SU-DHL-6 (cell line): ENCODE measurements around the gene VSTM4.

ENCODE experiments used
- H2AFZ ChIP-seq: fragments of 200-600 bp; sonication (generic); 2 replicates; pipeline ENCODE4 v1.6.1; 2014; ENCODE audit warnings: low read depth, mild to moderate bottlenecking, moderate library complexity, mixed read lengths, antibody characterized with exemption, low read length; ENCODE audit not compliant: severe bottlenecking
- H3F3A ChIP-seq: fragments of 200-600 bp; shearing (Covaris generic); 2 replicates; pipeline ENCODE4 v1.6.0; 2016; ENCODE audit warnings: antibody characterized with exemption, mild to moderate bottlenecking; ENCODE audit not compliant: insufficient read depth
- H3K27ac ChIP-seq: fragments of 200-600 bp; sonication (generic); 2 replicates; pipeline ENCODE4 v1.5.1; 2016; ENCODE audit warnings: low read depth, mild to moderate bottlenecking, low read length, moderate library complexity, mixed read lengths
- H3K27me3 ChIP-seq: fragments of 200-600 bp; sonication (generic), shearing (Covaris generic); 2 replicates; pipeline ENCODE4 v1.6.0; 2014; ENCODE audit warnings: mild to moderate bottlenecking, low read length
- H3K36me3 ChIP-seq: fragments of 200-600 bp; sonication (generic); 2 replicates; pipeline ENCODE4 v1.6.1; 2014; ENCODE audit warnings: mild to moderate bottlenecking, low read length, mixed read lengths
- H3K4me2 ChIP-seq: fragments of 300-600, 200-600 bp; shearing (Covaris generic), sonication (generic); 2 replicates; pipeline ENCODE4 v1.6.0; 2014; ENCODE audit warnings: low read length, low read depth, mild to moderate bottlenecking; ENCODE audit not compliant: poor library complexity, severe bottlenecking
- H3K4me3 ChIP-seq: fragments of 200-600 bp; sonication (generic); 2 replicates; pipeline ENCODE4 v1.5.1; 2014; ENCODE audit warnings: antibody characterized with exemption, low read length, mild to moderate bottlenecking, mixed read lengths; ENCODE audit not compliant: insufficient read depth, poor library complexity, severe bottlenecking
- H3K79me2 ChIP-seq: fragments of 200-600 bp; sonication (generic); 2 replicates; pipeline ENCODE4 v1.6.1; 2014; ENCODE audit warnings: mild to moderate bottlenecking, low read length, moderate library complexity; ENCODE audit not compliant: insufficient read depth
- H3K9ac ChIP-seq: fragments of 200-600 bp; sonication (generic); 2 replicates; pipeline ENCODE4 v1.7.0; 2014; ENCODE audit warnings: mild to moderate bottlenecking, low read length
- H3K9me2 ChIP-seq: fragments of 200-600 bp; sonication (generic); replicated peaks from 2 replicates; pipeline ENCODE4 v1.6.1; 2014; ENCODE audit warnings: low read length; ENCODE audit not compliant: insufficient read depth
- H3K9me3 ChIP-seq: fragments of 200-600 bp; sonication (generic); 2 replicates; pipeline ENCODE4 v1.6.1; 2014; ENCODE audit warnings: low read length, mixed read lengths; ENCODE audit not compliant: insufficient read depth
- H4K20me1 ChIP-seq: fragments of 200-600 bp; sonication (generic); 2 replicates; pipeline ENCODE4 v1.6.1; 2014; ENCODE audit warnings: low read depth, mild to moderate bottlenecking, antibody characterized with exemption, low read length, moderate library complexity, mixed read lengths
- CTCF ChIP-seq: fragments of 200-600 bp; sonication (generic); IDR thresholded peaks from one replicate; pipeline ENCODE4 v1.5.1; 2017; ENCODE audit warnings: antibody characterized with exemption, mild to moderate bottlenecking, low read length, moderate library complexity; ENCODE audit not compliant: insufficient read depth, poor library complexity, severe bottlenecking
- EZH2phosphoT487 ChIP-seq: fragments of 200-600 bp; sonication (generic), shearing (Covaris generic); conservative IDR thresholded peaks from 2 replicates; pipeline ENCODE4 v1.6.1; 2018; ENCODE audit warnings: mild to moderate bottlenecking, antibody characterized with exemption, low read length, moderate library complexity, mixed read lengths

The VSTM4 gene

GRCh38 chr10:48968036-48968435 lies 147.3 kb downstream of the VSTM4 start:
- no peaks in the 10 kb centered on the region for H3K9me2 ChIP-seq
- no peak overlapping the region for H2AFZ ChIP-seq
- no peaks in the 10 kb centered on the region for H3K27me3 ChIP-seq
- no peaks in the 10 kb centered on the region for H3F3A ChIP-seq
- H3K27ac ChIP-seq = no peak overlapping the region
- H3K79me2 ChIP-seq = no peaks in the 10 kb centered on the region
- H3K9me3 ChIP-seq = no peaks in the 10 kb centered on the region
- TF ChIP-seq EZH2phosphoT487 (no peak), CTCF (no peak)
- H3K9ac ChIP-seq = no peak overlapping the region
- H4K20me1 ChIP-seq = no peaks in the 10 kb centered on the region
- H3K4me2 ChIP-seq = no peak overlapping the region
- H3K4me3 ChIP-seq = no peak overlapping the region
- H3K36me3 ChIP-seq = 0 out of 2 replicates have a peak, but pooled peaks cover 6% of the 10 kb centered on the region

GRCh38 chr10:48965460-48965859 lies 149.9 kb downstream of the VSTM4 start:
- Histone ChIP-seq H3K9me3 (no peaks in the 10 kb centered on the region), H3K4me3 (no peak overlapping the region), H3K27ac (no peak overlapping the region), H2AFZ (no peak overlapping the region), H3F3A (no peaks in the 10 kb centered on the region), H3K79me2 (no peaks in the 10 kb centered on the region), H4K20me1 (no peaks in the 10 kb centered on the region), H3K4me2 (no peak overlapping the region), H3K27me3 (no peaks in the 10 kb centered on the region), H3K36me3 (no peaks in the 10 kb centered on the region), H3K9me2 (no peaks in the 10 kb centered on the region), H3K9ac (no peak overlapping the region)
- TF ChIP-seq EZH2phosphoT487 = no peak
- TF ChIP-seq CTCF = no peak
